ENCODE data around the gene OR8B3. TPM values are rescaled to one million over a fixed set of nuclear protein-coding genes. Genes with fewer than 3 reads are reported as not detected.
"Not testable (repeated sequence)": the region's sequence is repeated elsewhere in the genome, so short reads cannot be mapped to it uniquely, and the experiment has no call there.

Gene OR8B3, protein sequence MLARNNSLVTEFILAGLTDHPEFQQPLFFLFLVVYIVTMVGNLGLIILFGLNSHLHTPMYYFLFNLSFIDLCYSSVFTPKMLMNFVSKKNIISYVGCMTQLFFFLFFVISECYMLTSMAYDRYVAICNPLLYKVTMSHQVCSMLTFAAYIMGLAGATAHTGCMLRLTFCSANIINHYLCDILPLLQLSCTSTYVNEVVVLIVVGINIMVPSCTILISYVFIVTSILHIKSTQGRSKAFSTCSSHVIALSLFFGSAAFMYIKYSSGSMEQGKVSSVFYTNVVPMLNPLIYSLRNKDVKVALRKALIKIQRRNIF
- total RNA-seq, result not detected

DNA sequence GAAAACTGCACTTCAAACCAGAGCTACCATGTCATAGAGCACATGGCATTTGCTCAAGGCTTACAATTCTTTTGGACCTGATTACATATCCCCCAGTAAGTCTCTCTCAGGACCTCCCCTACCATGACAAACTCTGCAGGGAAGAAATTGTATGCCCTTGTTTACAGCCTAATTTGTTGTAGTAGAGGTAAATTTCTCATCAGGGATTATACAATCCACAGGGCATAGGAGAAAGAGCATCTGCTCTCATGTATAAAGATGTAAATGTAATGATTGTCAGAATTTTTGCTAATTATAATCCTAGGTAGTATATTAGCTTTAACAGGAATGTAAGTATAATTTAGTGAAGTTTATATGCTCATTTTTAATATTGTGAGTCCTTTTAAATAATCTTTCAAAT, at the start of gene OR8B3:
Gene OR8B3 (minus strand): TSS at position 101 of the 400 bp plus-strand sequence. CDS start 1,673 bp downstream, outside the sequence.
- no peak for ATAC-seq

DNA sequence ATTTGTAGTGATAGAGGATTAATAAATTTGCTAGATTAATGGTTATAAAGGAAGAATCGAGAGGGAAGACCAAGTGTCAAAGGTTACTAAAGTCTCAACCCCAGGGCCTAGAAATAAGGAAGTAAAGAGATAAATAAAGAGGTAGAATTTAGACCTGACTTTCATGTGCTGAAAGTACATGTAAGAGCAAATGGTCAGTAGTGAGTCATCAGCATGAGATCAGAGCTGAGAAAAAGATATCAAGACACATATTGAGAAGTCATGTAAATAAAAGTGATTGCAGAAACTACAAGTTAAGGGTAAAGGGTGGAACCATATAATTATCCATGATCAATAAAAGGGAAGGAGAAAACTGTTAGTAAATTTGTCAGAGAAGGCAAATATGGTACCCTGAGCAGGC, 48.1 kb upstream of the OR8B3 start:
- ATAC-seq, result no peak

DNA sequence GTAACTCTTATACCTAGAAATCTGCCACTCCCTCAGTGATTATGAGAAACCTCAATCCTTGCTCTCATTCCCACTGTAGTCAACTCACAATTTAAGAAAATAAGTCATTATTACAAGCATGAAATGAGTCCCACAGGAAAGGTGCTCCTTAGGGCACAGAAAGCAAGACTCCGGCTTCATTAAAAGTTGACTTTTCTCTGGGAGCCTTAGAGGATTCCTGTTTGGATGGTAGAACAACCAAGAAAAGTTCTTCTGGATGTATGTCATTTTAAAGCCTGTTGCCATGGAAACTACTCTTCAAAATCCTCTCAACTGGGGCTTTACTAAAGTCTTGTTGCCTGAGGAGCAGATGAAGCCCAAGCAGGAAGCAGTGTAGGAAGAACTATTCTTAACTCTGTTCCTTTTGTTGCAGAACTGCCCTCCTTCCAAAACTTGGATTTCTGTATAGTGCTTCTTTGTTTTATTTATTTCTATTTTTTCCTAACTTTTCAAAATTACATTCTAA, 46.9 kb upstream of the OR8B3 start, which contains the start of gene OR8B8:
Gene OR8B8 (minus strand): TSS at position 51 of the 505 bp plus-strand sequence. CDS start 4,611 bp downstream, outside the sequence.
- ATAC-seq, result no peak

DNA sequence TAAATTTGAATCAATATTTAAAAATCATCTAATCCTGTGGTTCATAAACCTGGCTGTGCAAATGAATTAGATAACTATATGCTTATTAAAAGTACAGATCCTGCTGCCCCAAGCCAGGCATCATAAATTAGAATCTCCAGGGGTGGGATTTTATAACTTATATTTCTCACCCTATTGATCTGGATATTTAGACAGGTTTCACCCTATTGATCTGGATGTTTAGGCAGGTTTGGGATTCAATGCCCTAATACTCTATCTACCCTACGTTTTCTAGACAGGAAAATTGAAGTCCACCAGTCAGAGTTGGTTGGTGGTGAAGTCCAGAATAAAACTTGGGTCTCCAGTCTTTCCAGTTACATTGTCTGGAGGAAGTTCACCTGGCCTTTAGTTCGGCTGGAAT, 44.0 kb upstream of the OR8B3 start:
- no peak for ATAC-seq

DNA sequence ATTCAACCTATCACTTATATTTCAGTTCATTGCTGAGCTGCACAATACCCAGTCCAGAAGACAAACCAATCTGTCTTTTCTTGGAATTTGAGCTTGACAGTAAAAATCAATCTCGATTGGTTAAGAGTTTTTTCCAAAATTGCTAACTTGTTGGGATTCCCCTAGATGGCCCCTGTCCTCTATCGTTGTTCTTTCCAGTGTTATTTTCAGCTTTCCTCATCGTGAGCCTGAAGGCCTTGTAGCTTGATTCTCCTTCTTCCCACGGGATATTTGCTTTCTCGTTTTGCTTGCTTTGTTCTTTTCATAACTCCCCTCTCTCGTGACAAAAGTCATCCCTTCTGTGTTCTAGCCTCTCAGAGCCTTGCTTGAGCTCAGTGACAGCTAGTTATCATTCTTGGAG, 43.6 kb upstream of the OR8B3 start:
- no peak for ATAC-seq

DNA sequence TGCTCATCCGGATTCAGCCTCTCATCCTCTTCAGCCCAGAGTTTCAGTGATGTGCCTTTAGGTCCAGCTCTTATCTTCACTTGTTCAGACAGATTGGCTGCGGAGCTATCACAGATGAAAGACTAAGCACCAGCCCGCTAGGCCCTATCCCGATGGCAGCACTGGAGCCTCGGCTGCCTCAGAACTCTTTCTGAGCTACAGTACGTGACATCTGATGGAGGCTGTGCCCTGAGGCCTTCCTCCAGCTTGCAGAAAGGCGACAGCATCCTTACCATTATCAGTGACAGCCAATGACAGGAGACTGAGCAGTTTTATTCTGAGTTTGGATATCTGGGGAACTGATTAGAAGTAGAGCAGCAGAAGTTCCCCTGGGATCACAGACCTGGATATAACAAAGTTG, 42.7 kb upstream of the OR8B3 start:
- ATAC-seq, result no peak

DNA sequence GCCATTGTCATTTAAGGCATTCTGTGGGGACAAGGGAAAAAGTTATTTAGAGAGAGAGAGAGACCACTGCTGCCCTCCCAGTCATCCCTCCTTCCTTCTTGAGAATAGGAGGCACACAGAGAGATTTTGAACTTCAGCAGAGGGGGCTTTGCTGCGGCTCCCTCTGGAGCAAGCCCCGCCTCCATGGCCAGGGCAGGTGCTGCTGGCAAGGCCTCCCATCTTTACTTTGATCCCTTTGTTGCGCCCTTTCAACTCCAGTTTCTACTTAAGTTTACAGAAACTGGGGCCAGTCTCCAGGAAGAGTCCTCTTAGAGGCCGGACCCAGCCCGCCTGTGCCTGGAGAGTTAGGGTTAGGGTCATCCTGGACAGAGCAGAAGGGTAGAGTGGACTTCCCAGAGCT, 42.3 kb upstream of the OR8B3 start:
- no peak for ATAC-seq

DNA sequence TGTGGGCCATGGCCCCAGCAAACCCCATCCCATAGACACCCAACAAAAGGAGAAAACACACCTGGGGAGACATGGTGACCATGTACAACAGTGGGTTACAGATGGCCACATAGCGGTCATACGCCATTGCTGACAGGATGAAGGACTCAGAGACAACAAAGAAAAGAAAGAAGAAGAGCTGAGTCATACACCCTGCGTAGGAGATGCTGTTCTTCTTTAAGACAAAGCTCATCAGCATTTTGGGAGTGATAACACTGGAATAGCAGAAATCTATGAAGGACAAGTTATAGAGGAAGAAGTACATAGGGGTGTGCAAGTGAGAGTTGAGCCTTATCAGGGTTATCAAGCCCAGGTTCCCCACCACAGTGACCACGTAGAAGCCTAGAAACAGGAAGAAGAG, 41.8 kb upstream of the OR8B3 start:
- no peak for ATAC-seq

DNA sequence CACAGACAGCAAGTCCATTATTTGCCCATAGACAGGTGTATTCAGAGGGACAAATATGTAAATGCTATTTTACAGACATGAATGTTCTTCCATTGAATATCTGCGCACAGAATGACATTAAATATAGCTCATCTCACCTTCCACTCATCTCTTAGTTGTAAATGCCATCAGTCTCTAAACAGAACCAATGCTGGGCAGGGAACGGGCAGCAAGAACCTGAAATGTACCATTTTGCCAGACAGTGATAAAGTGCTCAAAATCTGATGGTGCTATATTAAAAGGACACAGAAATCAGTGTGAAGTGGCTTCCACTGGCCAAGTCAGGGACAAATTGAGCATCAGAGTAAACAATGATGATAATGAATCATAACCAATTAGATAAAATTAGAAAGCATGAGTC, 35.9 kb upstream of the OR8B3 start:
- no peak for ATAC-seq

DNA sequence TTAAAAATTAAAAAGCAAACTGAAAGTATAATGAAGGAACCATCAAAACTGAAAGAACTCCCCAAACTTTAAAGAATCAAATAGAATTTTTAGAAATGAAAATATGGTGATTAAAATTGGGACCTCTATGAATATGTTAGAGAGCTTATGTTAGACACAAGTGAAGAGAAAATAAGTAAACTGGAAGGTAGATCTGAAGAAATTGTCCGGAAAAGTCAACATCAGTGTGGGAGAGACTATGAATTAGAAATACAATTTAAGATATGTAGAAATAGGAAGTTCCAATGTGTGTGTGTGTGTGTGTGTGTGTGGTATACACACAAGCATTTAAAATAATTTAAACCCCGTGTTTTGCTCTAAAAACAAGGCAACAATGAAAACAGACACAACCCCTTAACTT, 30.8 kb upstream of the OR8B3 start:
- ATAC-seq, result no peak

DNA sequence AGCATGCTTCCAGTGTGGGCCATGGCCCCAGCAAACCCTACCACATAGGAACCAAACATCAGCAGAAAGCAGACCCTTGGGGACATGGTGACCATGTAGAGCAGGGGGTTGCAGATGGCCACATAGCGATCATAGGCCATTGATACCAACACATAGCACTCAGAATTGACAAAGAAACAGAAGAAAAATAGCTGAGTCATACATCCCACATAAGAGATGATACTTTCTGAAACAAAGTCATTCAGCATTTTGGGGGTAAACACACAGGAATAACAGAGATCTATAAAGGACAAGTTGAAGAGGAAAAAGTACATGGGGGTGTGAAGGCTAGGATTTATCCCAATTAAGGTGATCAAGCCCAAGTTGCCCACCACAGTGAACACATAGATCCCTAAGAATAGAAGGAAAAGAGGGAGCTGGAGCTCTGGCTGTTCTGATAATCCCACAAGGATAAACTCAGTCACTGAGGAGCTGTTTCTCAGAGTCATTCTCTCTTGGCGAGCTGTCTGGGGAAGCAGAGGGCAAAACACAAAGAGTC, 25.6 kb upstream of the OR8B3 start, which contains the start of gene OR8B4:
Gene OR8B4 (minus strand): TSS at position 488 of the 538 bp plus-strand sequence. CDS start 0 bp downstream, at position 488.
- no peak for ATAC-seq

DNA sequence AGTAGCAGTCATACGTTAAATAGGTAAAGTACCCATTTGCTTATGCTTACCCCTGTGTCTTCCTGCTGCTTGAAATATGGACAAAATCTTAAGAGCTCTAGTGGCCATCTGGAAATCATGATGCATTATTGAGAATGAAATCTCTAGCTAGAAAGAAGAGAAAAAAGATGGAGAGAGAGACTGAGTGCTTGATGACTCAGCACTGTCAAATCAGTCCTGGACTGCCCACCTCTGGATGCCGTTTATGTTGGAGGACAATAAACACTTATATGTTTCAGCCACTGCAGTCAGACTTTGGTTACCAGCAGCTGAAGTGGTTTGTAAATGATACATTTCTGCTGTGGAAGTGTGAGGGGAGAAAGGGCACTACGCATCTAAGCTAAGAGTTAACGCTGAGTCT, 22.2 kb upstream of the OR8B3 start:
- ATAC-seq, result no peak

DNA sequence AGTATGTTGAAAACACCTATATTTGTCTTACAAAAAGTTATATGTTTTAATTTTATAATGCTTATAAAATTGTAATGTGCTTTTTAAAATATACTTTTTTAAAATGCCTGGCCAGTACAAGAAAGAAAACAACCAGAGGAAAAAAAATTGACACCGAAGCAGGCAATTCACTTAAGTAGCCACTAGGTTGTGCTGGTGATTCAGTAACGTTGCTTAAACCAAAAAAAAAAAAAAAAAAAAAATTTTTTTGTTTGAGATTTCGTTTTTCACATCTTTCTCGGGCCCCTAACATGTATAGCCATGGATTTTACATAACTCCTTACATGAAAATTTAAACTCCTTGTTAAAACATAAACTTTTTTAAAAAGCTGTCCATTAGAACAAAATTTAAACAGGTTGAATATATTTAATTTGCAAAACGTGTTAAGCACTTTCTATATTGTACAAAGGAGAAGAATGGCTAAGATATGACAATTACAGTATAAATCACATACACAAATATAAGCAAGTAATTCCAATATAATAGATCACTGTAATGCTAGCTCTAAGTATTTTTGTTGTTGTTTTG, 16.6 kb upstream of the OR8B3 start:
- no peak for ATAC-seq

DNA sequence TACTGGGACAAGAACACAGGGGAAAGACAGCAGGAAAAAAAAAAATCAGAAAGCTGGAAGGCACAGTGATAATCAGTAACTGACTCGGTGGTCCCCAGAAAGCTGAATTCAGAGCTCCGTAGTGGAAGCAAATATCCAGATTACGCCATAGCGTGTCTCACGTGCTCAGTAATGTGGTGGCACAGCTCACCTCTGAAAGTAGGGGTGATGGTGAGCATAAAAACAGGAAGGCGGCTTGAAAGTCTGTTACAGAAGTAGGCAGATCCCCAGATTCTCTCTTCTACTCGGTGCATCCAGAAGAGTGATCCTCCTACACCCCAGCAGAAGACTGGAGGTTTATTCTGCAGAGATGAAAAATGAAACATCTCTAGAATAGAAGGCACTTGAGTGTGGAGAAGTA, 11.1 kb upstream of the OR8B3 start:
- ATAC-seq, result no peak

DNA sequence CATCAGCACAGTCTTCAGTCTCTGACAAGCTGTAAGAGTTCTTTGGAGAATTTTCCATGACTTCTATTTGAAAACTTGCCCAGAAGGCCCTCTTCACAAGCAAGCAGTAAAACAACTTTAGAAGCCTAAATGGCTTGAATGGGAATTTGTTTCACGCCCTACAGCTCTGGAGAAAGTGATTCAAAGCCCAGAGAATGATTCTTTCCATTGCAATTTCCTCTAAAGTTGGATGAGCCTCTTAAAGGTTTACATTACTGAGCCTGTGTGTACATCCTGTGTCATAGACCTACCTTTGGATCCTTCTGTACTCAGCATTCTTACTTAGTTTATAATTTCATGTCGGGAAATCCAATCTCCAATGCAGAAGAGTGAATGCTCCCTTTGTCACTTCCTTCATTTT, 6.8 kb upstream of the OR8B3 start:
- no peak for ATAC-seq

DNA sequence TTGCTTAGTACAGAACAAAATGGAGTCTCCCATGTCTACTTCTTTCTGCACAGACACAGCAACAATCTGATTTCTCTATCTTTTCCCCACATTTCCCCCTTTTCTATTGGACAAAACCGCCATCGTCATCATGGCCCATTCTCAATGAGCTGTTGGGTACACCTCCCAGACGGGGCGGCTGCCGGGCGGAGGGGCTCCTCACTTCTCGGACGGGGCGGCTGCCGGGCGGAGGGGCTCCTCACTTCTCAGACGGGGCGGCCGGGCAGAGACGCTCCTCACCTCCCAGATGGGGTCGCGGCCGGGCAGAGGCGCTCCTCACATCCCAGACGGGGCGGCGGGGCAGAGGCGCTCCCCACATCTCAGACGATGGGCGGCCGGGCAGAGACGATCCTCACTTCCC, 4.4 kb upstream of the OR8B3 start:
- ATAC-seq, result not testable (repeated sequence)

DNA sequence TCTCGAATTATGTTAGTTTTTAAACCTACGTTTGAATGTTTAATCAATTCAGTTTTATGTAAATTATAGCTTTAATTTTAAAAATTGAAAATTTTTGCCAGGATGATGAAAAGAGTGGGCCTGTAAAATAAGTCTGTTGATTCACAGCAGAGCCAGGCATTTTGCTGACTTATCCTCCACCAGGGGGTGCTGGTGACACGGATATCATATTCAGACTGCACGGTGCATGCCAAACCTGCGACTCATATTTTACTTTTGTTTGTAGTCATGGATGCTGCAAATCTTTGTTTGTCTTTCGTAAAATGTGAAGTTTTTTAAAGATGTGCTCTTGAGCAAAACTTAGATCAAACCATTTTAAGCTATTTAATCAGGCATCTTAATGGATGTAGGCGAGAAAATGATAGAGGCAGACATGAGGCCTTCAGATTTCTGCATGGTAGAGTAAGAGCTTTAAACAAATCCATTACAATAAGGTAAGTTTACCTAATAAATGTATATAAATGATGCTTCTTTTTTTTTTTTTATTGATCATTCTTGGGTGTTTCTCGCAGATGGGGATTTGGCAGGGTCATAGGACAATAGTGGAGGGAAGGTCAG, 3.6 kb upstream of the OR8B3 start:
- peak; percentile 84 for ATAC-seq

DNA sequence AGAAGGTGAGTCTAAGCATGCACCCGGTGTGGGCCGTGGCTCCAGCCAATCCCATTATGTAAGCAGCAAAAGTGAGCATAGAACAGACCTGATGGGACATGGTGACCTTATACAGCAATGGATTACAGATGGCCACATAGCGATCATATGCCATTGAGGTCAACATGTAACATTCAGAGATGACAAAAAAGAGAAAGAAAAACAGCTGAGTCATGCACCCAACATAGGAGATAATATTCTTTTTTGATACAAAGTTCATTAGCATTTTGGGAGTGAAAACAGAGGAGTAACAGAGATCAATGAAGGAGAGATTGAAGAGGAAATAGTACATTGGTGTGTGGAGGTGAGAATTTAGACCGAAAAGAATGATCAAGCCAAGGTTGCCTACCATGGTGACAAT, 2.0 kb downstream of the OR8B3 start:
- not testable (repeated sequence) for ATAC-seq

DNA sequence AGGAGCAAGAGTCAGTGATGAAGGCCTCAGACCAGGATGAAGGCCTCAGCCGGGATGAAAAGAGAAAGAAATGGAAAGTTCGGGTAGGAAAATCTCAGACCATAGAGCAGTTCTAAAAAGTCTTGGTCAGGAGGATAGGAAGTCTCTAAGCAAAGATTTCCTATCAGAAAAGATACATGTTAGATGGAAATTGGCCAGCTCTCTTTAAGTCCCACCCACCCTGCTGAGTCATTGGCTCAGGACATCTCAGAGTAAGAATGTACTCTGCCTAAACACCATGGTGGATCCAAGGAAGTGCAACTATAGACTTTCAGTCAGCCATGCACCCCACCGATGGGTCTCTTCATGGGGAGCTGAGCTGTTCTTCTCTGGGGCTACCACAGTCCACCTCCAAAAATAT, 4.4 kb downstream of the OR8B3 start:
- ATAC-seq, result no peak

DNA sequence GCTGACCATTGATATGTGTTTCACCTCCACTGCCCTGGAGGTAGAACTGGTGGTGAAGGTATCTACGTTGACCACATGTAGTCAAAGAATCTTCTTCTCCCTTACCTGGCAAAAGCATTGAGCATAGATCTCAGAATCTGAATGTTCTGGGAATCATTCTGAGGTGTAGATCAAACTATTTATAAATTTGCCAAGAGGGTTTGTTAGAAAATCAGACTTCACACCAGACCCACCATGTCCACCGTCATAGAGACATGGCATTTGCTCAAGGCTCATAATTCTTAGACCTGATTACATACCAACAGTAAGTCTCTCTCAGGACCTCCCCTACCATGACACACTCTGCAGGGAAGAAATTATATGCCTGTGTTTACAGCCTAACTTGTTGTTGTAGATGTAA, 14.4 kb downstream of the OR8B3 start, which contains the start of gene OR8B2:
Gene OR8B2 (minus strand): TSS at position 101 of the 400 bp plus-strand sequence. CDS start 1,156 bp downstream, outside the sequence.
- ATAC-seq, result no peak

DNA sequence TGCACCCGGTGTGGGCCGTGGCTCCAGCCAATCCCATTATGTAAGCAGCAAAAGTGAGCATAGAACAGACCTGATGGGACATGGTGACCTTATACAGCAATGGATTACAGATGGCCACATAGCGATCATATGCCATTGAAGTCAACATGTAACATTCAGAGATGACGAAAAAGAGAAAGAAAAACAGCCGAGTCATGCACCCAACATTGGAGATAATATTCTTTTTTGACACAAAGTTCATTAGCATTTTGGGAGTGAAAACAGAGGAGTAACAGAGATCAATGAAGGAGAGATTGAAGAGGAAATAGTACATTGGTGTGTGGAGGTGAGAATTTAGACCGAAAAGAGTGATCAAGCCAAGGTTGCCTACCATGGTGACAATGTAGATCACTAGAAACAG, 16.0 kb downstream of the OR8B3 start:
- ATAC-seq, result not testable (repeated sequence)

DNA sequence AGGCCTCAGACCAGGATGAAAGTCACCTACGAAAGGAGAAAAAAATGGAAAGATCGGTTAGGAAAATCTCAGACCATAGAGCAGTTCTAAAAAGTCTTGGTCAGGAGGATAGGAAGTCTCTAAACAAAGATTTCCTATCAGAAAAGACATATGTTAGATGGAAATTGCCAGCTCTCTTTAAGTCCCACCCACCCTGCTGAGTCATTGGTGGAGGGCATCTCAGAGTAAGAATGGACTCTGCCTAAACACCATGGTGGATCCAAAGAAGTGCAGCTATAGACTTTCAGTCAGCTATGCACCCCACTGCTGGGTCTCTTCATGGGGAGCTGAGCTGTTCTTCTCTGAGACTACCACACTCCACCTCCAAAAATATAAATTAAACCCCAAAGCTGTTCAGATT, 18.2 kb downstream of the OR8B3 start:
- no peak for ATAC-seq

DNA sequence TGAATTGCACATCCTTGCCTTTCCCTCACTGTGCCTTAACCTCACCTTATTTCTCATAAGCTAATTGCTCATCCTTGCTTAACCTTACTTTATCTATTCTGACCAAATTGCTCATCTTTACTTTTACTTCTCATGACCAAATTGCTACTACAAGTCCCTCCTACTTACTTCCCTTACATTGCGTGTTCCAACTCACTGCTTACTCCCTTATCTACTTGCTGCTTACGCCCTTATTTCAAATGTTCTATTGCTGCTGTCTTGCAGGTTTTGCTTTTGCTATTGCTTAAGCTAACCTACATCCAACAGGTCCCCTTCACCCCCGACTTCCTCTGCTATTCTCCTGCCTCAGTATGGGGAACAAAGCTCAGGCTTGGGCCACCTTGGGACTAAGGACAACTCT, 22.5 kb downstream of the OR8B3 start:
- ATAC-seq, result no peak

Data from esophagus mucosa (tissue), 1 donor.